OCI-LY3 (cell line): Measurements from ENCODE around the gene IRX4.

ENCODE experiments used
- CTCF ChIP-seq: fragments of 200-600, 300-600 bp; sonication (generic); IDR thresholded peaks from 2 replicates; pipeline ENCODE4 v1.5.1; 2014; ENCODE audit warnings: antibody characterized with exemption, low read length, low read depth
- EZH2phosphoT487 ChIP-seq: fragments of 200-600 bp; shearing (Covaris generic); IDR thresholded peaks from 2 replicates; pipeline ENCODE4 v1.6.1; 2018; ENCODE audit warnings: antibody characterized with exemption, mixed run types, low read depth

GRCh38 chr5:1910081-1910760 lies 27.5 kb upstream of the IRX4 start:
- no peak for TF ChIP-seq CTCF
- TF ChIP-seq EZH2phosphoT487 = no peak
